Neural cell (in vitro differentiated cells): Measurements from ENCODE around the gene POU1F1. TPM values are rescaled to one million over a fixed set of nuclear protein-coding genes. Genes with fewer than 3 reads are reported as not detected.

ENCODE experiments used
- H2AFZ ChIP-seq: fragments of 200-600, 300-800 bp; sonication (generic), shearing (Covaris generic); 2 replicates; pipeline ENCODE4 v1.6.0; 2014; ENCODE audit warnings: low read depth, mild to moderate bottlenecking, antibody characterized with exemption, low read length, moderate library complexity
- H3F3A ChIP-seq: fragments of 200-600 bp; shearing (Covaris generic); 2 replicates; pipeline ENCODE4 v1.6.1; 2016; ENCODE audit warnings: mild to moderate bottlenecking, moderate library complexity, mixed read lengths, antibody characterized with exemption, low read length; ENCODE audit not compliant: insufficient read depth, poor library complexity, severe bottlenecking
- H3K27ac ChIP-seq: fragments of 200-600, 300-800 bp; sonication (generic), shearing (Covaris generic); 2 replicates; pipeline ENCODE4 v1.5.1; 2014; ENCODE audit warnings: mild to moderate bottlenecking, low read length, moderate library complexity
- H3K27me3 ChIP-seq: fragments of 300-800, 200-600 bp; sonication (generic), shearing (Covaris generic); 2 replicates; pipeline ENCODE4 v1.6.0; 2014; ENCODE audit warnings: mild to moderate bottlenecking, low read depth, low read length, moderate library complexity; ENCODE audit not compliant: insufficient read depth
- H3K36me3 ChIP-seq: fragments of 300-800, 200-600 bp; sonication (generic), shearing (Covaris generic); 2 replicates; pipeline ENCODE4 v1.5.1; 2014; ENCODE audit warnings: mild to moderate bottlenecking, antibody characterized with exemption, low read length, moderate library complexity; ENCODE audit not compliant: insufficient read depth
- H3K4me2 ChIP-seq: fragments of 300-800, 200-600 bp; sonication (generic), shearing (Covaris generic); 2 replicates; pipeline ENCODE4 v1.6.0; 2014; ENCODE audit warnings: mild to moderate bottlenecking, low read length
- H3K4me3 ChIP-seq: fragments of 300-800, 200-600 bp; sonication (generic), shearing (Covaris generic); 2 replicates; pipeline ENCODE4 v1.5.1; 2014; ENCODE audit warnings: mild to moderate bottlenecking, low read length, moderate library complexity
- H3K79me2 ChIP-seq: fragments of 200-600 bp; shearing (Covaris generic); replicated peaks from 2 replicates; pipeline ENCODE4 v1.6.0; 2014; ENCODE audit warnings: mild to moderate bottlenecking, low read length, moderate library complexity; ENCODE audit not compliant: insufficient read depth
- H3K9ac ChIP-seq: fragments of 300-800, 200-600 bp; sonication (generic), shearing (Covaris generic); 2 replicates; pipeline ENCODE4 v1.6.1; 2016; ENCODE audit warnings: mild to moderate bottlenecking, low read length, mixed read lengths
- H3K9me2 ChIP-seq: fragments of 200-600 bp; shearing (Covaris generic); 2 replicates; pipeline ENCODE4 v1.6.1; 2016; ENCODE audit warnings: mild to moderate bottlenecking, low read length, mixed read lengths; ENCODE audit not compliant: insufficient read depth
- H3K9me3 ChIP-seq: fragments of 200-600, 300-800 bp; sonication (generic), shearing (Covaris generic); 2 replicates; pipeline ENCODE4 v1.6.1; 2016; ENCODE audit warnings: mild to moderate bottlenecking, mixed run types, low read length, moderate library complexity, mixed read lengths
- H4K20me1 ChIP-seq: fragments of 200-600 bp; shearing (Covaris generic); 2 replicates; pipeline ENCODE4 v1.6.1; 2016; ENCODE audit warnings: mild to moderate bottlenecking, mixed run types; ENCODE audit not compliant: insufficient read depth
- CTCF ChIP-seq: fragments of 450-650 bp; IDR thresholded peaks from 2 replicates; pipeline ENCODE4 v1.5.1; 2014; ENCODE audit warnings: antibody characterized with exemption, mild to moderate bottlenecking, moderate library complexity; ENCODE audit not compliant: poor library complexity, severe bottlenecking
- EZH2 ChIP-seq: fragments of 200-600, 300-800 bp; shearing (Covaris generic), sonication (generic); IDR thresholded peaks from 2 replicates; pipeline ENCODE4 v1.6.1; 2014; ENCODE audit warnings: antibody characterized with exemption, low read length, borderline replicate concordance, mild to moderate bottlenecking; ENCODE audit not compliant: insufficient read depth, poor library complexity, severe bottlenecking
- MXI1 ChIP-seq: fragments of 450-650 bp; conservative IDR thresholded peaks from 2 replicates; pipeline ENCODE4 v1.6.1; 2014; ENCODE audit warnings: antibody characterized with exemption, mild to moderate bottlenecking; ENCODE audit not compliant: poor library complexity, severe bottlenecking
- POLR2AphosphoS5 ChIP-seq: IDR thresholded peaks from 2 replicates; pipeline ENCODE4 v1.6.1; 2012
- RAD21 ChIP-seq: fragments of 450-650 bp; conservative IDR thresholded peaks from 2 replicates; pipeline ENCODE4 v1.6.1; 2014; ENCODE audit warnings: antibody characterized with exemption, mild to moderate bottlenecking, moderate library complexity
- REST ChIP-seq: IDR thresholded peaks from 2 replicates; pipeline ENCODE4 v1.6.1; 2012; ENCODE audit warnings: borderline replicate concordance
- SMC3 ChIP-seq: fragments of 450-650 bp; conservative IDR thresholded peaks from 2 replicates; pipeline ENCODE4 v1.6.1; 2014; ENCODE audit warnings: antibody characterized with exemption, mild to moderate bottlenecking, moderate library complexity; ENCODE audit not compliant: poor library complexity
- TAF1 ChIP-seq: IDR thresholded peaks from 2 replicates; pipeline ENCODE4 v1.6.1; 2012; ENCODE audit warnings: low read depth
- polyA minus RNA-seq: library from RNA; depleted of rRNA, polyadenylated mRNA; stranded (reverse); fragments of >200 nt; gene quantifications from 2 replicates; pipeline ENCODE4 v1.2.3, GENCODE V29; 2014
- polyA plus RNA-seq: library from polyadenylated mRNA; depleted of rRNA; stranded (reverse); fragments of >200 nt; gene quantifications from 2 replicates; pipeline ENCODE4 v1.2.3, GENCODE V29; 2014

POU1F1 gene, protein sequence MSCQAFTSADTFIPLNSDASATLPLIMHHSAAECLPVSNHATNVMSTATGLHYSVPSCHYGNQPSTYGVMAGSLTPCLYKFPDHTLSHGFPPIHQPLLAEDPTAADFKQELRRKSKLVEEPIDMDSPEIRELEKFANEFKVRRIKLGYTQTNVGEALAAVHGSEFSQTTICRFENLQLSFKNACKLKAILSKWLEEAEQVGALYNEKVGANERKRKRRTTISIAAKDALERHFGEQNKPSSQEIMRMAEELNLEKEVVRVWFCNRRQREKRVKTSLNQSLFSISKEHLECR
- not detected in 2 replicates for polyA plus RNA-seq
- not detected in 2 replicates for polyA minus RNA-seq

DNA sequence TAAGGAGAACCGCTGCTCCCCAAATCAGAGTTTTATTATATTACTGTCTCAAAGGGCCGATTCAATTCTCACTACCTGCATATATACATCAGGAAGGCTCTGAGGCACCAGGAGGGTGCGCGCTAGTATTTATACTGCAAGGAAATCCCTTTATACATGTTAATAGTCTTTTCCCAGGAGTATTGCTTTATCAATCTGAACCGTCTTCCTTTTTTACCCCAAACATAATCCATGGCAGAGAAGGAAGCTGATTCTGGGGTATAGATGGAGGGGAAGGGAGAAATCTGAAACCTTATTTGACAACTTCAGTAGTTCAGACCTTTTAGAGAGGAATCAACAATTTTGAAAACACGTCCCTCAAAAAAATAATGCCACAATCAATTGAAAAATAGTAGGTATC lies at the start of gene POU1F1:
Gene POU1F1, minus strand, starts transcription at position 101 of the 400 bp plus-strand sequence. CDS start 122 bp downstream, outside the sequence.
- H3K27ac ChIP-seq = no peak within 1 kb of the TSS
- H3K4me2 ChIP-seq = no peak within 1 kb of the TSS
- H3K9ac ChIP-seq = no peak within 1 kb of the TSS
- H3K27me3 ChIP-seq = no peaks in the 10 kb centered on the region
- H3K36me3 ChIP-seq = no peaks in the 10 kb centered on the region
- no peaks in the 10 kb centered on the region for H3K9me2 ChIP-seq
- no peaks in the 10 kb centered on the region for H3K79me2 ChIP-seq
- H4K20me1 ChIP-seq = no peaks in the 10 kb centered on the region
- TF ChIP-seq SMC3 = no peak
- TF ChIP-seq EZH2 = no peak
- no peak for TF ChIP-seq MXI1
- no peak for TF ChIP-seq TAF1
- no peak for TF ChIP-seq CTCF
- TF ChIP-seq REST = no peak
- TF ChIP-seq POLR2AphosphoS5 = no peak
- TF ChIP-seq RAD21 = no peak
- H2AFZ ChIP-seq = no peak within 1 kb of the TSS
- H3F3A ChIP-seq = no peaks in the 10 kb centered on the region
- no peaks in the 10 kb centered on the region for H3K9me3 ChIP-seq
- H3K4me3 ChIP-seq = no peak within 1 kb of the TSS

DNA sequence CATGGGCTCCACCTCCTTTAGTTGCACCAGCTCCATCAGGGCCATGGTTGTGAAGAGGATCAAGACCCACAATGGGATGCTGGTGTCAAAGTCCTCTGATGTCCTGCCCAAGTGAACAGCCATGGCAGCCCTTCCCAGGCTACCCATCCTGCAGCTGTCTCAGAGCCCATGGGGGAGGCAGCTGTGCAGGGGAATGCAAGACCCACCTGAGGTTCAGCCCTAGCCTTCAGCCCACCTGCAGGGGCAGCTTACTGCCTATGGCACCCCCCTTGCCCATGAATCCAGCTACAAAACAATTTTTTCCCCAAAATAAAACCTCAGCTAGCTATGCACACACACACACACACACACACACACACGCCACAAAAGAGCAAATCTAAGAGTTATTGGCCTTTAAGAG lies 48.2 kb upstream of the POU1F1 start:
- H2AFZ ChIP-seq = no peak overlapping the region
- H3F3A ChIP-seq = no peaks in the 10 kb centered on the region
- no peak overlapping the region for H3K4me2 ChIP-seq
- H3K9me2 ChIP-seq = no peaks in the 10 kb centered on the region
- H3K27me3 ChIP-seq = no peaks in the 10 kb centered on the region
- H3K9me3 ChIP-seq = no peaks in the 10 kb centered on the region
- no peak overlapping the region for H3K9ac ChIP-seq
- no peak overlapping the region for H3K27ac ChIP-seq
- H3K79me2 ChIP-seq = no peaks in the 10 kb centered on the region
- no peaks in the 10 kb centered on the region for H4K20me1 ChIP-seq
- H3K36me3 ChIP-seq = no peaks in the 10 kb centered on the region
- TF ChIP-seq TAF1 (no peak), CTCF (no peak), RAD21 (no peak), POLR2AphosphoS5 (no peak), EZH2 (no peak), MXI1 (no peak)
- no peak overlapping the region for H3K4me3 ChIP-seq
